GM18505 (cell line): ENCODE measurements around the gene CST1.

ENCODE experiments used
- ATAC-seq: cut with Tn5 transposase; IDR thresholded peaks from one replicate; pipeline ENCODE4 v1.9.1; 2021; ENCODE audit not compliant: unreplicated experiment
- POLR2A ChIP-seq: IDR thresholded peaks from 4 replicates; pipeline ENCODE4 v1.6.1; 2011; ENCODE audit warnings: borderline replicate concordance; ENCODE audit not compliant: insufficient read depth, insufficient read length; ENCODE audit errors: extremely low read depth

Gene CST1

DNA sequence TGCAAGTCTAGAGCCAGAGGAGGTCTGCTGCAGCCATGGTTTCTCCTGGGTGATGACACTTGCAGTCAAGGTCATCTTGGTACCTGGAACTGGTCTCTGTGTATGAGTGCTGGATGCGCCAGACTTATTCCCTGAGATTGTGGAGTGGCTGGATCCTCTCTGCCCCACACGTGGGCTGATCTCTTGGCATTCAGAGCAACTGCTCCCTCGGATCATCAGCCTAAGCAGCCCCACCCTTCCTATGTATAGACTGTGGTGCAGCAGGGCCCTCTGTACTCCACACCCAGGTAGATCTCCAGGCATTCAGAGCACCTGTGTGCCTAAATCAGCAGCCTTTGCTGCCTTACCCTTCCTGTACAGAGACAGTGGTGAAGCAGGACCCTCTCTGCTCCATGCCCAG is 49.8 kb downstream of the CST1 start:
- ATAC-seq, result no peak
- no peak for TF ChIP-seq POLR2A

DNA sequence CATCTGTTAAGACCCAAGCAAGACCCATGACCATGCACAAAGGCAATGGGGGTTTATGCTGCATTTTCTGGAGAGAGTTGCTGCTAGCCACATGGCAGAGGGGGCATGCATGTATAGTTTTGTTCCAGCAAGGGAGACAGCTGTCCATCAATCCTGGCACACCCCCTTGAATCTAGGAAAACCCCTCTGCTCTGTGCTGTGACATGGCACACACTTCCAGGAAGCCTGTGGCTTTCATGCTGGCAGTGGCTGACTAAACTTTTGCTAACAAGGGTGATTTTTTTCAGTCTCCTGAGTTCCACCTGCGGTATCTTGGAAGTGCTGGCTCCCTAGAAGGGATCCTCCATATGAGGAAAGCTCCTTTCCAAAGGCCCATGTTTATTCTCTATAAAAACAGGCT is 52.8 kb downstream of the CST1 start:
- no peak for TF ChIP-seq POLR2A
- ATAC-seq, result no peak
